Measurements from ENCODE around the gene PROSER2.
"Not testable (repeated sequence)": the region's sequence is repeated elsewhere in the genome, so short reads cannot be mapped to it uniquely, and the experiment has no call there.

PROSER2 gene

DNA sequence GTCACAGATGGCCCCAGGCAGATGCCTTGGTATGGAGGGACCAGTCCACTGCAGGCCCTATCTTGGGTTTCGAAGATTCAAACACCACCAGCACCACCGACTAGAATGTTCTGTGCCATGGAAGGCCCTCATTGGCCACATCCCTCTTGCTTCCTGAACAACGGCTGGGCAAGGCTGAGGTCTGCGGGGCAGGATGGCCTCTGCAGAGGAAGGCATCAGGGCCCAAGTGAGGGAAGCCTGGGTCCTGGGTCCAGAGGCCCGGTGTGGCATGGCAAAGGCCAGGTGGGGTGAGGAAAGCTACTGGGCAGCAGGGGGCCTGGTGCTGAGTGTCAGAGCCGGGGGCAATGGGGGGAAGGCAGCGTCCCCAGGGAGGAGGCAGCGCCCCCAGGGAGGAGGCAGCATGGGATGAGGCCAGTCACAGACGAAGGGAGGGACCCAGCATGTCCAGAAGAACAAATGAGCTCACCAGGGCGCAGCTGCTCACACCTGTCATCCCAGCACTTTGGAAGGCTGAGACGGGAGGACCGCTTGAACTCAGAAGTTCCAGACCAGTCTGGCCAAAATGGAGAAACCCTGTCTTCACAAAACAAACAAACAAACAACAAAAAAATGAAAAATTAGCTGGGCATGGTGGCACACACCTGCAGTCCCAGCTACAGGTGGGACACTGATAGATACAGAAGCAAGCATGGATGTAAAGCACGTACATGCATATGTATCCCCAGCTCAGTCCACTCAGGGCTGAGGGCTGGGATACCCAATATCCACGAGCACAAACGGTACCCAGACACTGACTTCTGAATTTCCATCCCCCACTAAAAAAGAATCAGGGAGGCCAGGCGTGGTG lies 64.4 kb downstream of the PROSER2 start:
- DNase-seq (ENCODE audit: low read depth in 2 of 2) = no peak
- no peak overlapping the region for H3K4me3 ChIP-seq (replicated peaks in 1 of 2; ENCODE audit: low read depth in 2 of 2, low read length in 2 of 2)
- TF ChIP-seq, protein P1, sequence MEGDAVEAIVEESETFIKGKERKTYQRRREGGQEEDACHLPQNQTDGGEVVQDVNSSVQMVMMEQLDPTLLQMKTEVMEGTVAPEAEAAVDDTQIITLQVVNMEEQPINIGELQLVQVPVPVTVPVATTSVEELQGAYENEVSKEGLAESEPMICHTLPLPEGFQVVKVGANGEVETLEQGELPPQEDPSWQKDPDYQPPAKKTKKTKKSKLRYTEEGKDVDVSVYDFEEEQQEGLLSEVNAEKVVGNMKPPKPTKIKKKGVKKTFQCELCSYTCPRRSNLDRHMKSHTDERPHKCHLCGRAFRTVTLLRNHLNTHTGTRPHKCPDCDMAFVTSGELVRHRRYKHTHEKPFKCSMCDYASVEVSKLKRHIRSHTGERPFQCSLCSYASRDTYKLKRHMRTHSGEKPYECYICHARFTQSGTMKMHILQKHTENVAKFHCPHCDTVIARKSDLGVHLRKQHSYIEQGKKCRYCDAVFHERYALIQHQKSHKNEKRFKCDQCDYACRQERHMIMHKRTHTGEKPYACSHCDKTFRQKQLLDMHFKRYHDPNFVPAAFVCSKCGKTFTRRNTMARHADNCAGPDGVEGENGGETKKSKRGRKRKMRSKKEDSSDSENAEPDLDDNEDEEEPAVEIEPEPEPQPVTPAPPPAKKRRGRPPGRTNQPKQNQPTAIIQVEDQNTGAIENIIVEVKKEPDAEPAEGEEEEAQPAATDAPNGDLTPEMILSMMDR (IDR thresholded peaks at IDR 0.05; ENCODE audit: low read depth, low read length) = no peak

DNA sequence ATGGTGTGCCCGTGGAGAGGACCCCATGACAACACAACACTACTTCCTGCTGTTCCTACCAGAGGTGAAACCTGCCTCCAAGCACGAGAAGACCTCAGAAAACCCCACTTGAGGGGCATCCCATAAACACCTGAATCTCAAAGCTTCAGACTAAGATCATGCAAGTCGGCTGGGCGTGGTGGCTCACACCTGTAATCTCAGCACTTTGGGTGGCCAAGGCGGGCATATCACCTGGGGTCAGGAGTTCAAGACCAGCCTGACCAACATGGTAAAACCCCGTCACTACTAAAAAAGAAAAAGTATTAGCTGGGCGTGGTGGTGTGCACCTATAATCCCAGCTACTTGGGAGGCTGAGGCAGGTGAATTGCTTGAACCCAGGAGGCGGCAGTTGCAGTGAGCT lies 66.1 kb downstream of the PROSER2 start:
- not testable (repeated sequence) for DNase-seq (ENCODE audit: low read depth in 2 of 2)

DNA sequence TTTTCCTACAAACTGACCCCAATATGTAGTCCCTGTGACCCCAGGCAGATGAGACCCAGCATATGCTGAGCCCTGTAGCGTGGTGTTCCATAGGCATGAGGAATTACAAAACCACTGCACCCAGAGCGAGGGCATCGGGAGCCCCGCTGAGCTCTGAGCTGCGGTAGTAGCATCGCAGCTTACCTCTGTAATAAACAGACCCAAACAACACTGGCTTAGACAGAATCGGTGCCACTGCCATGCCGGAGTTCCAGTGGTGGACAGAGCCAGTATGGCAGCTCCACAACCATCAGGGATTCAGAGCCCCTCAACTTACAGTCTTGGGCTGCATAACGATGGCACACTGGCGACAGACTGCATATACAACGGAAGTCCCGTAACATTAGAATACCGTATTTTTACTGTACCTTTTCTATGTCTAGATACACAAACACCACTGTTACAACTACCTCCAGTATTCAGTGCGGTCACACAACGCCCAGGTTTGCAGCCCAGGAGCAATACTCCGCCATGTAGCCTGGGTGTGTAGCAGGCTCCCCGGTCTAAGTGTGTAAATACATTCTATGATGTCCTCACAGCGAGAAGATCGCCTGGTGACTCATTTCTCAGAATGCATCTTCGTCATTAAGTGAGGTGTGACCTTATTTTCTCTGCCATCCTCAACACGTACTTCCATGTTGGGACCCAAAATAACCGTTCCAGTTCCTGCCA lies 68.8 kb downstream of the PROSER2 start:
- TF ChIP-seq, protein P1 (IDR thresholded peaks at IDR 0.05; ENCODE audit: low read depth, low read length) = no peak
- DNase-seq (ENCODE audit: low read depth in 2 of 2) = no peak
- H3K4me3 ChIP-seq (replicated peaks in 1 of 2; ENCODE audit: low read depth in 2 of 2, low read length in 2 of 2) = no peak overlapping the region

More for the DNA sequence above, 66.1 kb downstream of the PROSER2 start:
- not testable (repeated sequence) for H3K4me3 ChIP-seq (replicated peaks in 1 of 2; ENCODE audit: low read depth in 2 of 2, low read length in 2 of 2)

DNA sequence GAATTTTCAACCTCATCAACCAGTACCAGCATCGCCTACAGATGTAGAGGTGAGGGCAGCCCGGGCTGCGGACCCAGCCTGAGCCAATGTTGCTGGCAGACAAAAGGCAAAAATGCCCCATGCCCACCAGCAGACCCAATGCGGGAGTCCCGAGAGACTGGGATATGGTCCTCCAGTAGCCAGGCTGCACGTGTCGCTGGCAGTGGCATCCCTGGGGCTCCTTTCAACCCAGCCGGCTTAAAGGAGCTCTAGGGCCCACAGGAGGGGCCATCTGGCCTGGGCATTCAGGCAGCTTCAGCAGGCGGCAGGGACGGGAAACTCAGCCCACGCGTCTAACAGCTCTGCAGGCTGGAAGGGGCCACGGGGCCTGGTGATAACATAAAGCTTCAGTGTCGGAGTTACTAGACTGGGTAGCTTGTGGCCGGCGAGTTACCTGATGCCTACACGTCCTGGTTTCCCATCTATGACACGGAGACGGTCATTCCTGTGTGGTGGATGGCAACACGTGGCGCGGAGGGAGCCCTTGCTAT lies 70.7 kb downstream of the PROSER2 start:
- TF ChIP-seq, protein P1 (IDR thresholded peaks at IDR 0.05; ENCODE audit: low read depth, low read length) = no peak
- H3K4me3 ChIP-seq (replicated peaks in 1 of 2; ENCODE audit: low read depth in 2 of 2, low read length in 2 of 2) = no peak overlapping the region
- no peak for DNase-seq (ENCODE audit: low read depth in 2 of 2)

DNA sequence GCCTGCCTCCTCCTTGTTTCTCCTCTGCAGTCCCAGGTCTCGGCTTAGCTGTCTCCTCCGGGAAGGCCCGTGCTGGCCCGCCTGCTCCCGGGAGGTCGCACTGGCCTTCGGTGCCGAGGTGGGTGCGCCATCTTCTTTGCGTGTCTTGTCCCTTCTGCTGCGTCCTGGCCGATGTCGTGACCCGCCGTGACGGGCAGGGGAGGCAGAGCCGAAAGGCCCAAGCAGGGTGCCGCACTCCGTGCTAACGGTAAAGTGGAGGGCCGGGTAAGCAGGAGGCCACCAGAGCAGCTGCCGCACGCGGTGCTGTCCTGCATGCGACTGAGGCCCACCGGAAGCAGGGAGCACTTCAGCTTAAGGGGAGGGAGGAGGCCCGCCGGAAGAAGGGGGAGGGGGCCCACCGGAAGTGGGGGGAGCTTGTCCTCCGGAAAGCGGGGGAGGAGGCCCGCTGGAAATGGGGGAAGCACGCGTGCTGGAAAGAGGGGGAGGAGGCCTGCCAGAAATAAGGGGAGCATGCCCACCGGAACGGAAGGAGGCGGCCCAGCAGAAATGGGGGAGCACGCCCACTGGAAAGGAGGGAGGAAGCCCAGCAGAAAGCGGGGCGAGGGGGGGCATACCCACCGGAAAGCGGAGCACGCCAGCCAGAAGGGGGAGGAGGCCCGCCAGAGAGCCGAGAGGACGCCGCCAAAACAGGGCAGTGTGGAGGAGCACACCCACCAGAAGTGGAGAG lies 71.4 kb downstream of the PROSER2 start:
- TF ChIP-seq, protein P1 (IDR thresholded peaks at IDR 0.05; ENCODE audit: low read depth, low read length) = no peak
- no peak for DNase-seq (ENCODE audit: low read depth in 2 of 2)
- H3K4me3 ChIP-seq (replicated peaks in 1 of 2; ENCODE audit: low read depth in 2 of 2, low read length in 2 of 2) = no peak overlapping the region

DNA sequence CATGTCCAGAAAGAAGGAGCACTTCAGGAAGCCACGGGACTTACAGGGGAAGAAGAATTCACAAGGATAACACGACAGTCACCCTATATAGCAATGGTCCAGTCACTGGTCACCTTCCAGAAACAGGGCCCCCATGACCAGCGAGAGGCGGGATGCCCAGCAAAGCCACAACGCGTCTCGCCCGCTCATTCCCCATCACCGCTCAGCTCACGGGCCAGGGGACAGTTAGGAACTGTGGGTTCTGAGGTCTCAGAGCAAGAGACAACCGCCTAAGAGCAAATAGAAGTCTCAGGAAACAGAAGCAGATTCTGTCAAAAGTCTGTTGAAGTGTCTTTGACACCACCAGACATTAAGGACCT lies 71.9 kb downstream of the PROSER2 start:
- TF ChIP-seq, protein P1 (IDR thresholded peaks at IDR 0.05; ENCODE audit: low read depth, low read length) = no peak
- H3K4me3 ChIP-seq (replicated peaks in 1 of 2; ENCODE audit: low read depth in 2 of 2, low read length in 2 of 2) = no peak overlapping the region

DNA sequence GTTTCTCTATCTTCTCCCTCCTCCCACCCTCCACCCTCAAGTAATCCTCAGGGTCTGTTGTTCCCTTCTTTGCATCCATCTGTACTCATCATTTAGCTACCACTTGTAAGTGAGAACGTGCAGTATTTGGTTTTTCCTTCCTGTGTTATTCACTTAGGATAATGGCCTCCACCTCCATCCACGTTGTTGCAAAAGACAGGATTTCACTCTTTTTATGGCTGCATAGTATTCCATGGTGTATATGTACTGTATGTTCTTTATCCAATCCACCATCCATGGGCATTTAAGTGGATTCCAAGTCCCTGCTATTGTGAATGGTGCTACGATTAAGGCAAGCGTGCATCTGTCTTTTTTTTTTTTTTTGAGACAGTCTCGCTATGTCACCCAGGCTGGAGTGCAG lies 72.4 kb downstream of the PROSER2 start:
- TF ChIP-seq, protein P1 (IDR thresholded peaks at IDR 0.05; ENCODE audit: low read depth, low read length) = no peak
- H3K4me3 ChIP-seq (replicated peaks in 1 of 2; ENCODE audit: low read depth in 2 of 2, low read length in 2 of 2) = no peak overlapping the region
- no peak for DNase-seq (ENCODE audit: low read depth in 2 of 2)

More for the DNA sequence above, 71.9 kb downstream of the PROSER2 start:
- no peak for DNase-seq (ENCODE audit: low read depth in 2 of 2)

All from cardiac fibroblast (primary cell).